ENCODE data around the gene USH2A. TPM values are rescaled to one million over a fixed set of nuclear protein-coding genes. Genes with fewer than 3 reads are reported as not detected.

USH2A gene
- total and polyA plus RNA-seq, 8 donors, result 0.03 to 0.28 (median 0.06) TPM

DNA sequence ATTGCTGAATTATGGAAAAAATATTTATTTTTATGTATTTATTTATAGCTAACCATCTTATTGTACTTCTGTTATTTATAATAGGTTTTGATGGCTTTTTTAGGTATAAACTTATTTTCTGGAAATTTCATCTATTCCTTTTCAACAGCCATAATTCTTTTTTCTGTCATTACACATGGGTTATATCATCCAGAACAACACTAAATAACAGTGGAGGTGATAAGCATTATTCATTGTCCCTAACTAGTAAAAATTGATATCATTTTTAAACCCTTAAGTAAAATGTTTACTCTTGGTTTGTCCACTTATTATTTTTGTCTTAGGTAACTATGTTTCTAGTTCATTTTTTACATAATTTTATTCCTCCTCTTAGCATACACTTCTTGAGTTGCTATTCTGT lies 309.1 kb downstream of the USH2A start:
- intact Hi-C loops (cut with DNase I), result no loop called here
- ATAC-seq, result no peak
- Histone ChIP-seq H3K9me3 (no peaks in the 10 kb centered on the region), H3K4me3 (no peak overlapping the region), H3K36me3 (no peaks in the 10 kb centered on the region), H3K27ac (no peak overlapping the region), H3K27me3 (peaks cover 0 to 5% (median 0%) of the 10 kb centered on the region in 4 donors), H3K4me1 (no peaks in the 10 kb centered on the region)
- no peak for FAIRE-seq
- TF ChIP-seq, protein P1, sequence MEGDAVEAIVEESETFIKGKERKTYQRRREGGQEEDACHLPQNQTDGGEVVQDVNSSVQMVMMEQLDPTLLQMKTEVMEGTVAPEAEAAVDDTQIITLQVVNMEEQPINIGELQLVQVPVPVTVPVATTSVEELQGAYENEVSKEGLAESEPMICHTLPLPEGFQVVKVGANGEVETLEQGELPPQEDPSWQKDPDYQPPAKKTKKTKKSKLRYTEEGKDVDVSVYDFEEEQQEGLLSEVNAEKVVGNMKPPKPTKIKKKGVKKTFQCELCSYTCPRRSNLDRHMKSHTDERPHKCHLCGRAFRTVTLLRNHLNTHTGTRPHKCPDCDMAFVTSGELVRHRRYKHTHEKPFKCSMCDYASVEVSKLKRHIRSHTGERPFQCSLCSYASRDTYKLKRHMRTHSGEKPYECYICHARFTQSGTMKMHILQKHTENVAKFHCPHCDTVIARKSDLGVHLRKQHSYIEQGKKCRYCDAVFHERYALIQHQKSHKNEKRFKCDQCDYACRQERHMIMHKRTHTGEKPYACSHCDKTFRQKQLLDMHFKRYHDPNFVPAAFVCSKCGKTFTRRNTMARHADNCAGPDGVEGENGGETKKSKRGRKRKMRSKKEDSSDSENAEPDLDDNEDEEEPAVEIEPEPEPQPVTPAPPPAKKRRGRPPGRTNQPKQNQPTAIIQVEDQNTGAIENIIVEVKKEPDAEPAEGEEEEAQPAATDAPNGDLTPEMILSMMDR (IDR thresholded peaks at IDR 0.05), result peak in 1 of 4 donors; percentile 4
- no peak for DNase-seq

DNA sequence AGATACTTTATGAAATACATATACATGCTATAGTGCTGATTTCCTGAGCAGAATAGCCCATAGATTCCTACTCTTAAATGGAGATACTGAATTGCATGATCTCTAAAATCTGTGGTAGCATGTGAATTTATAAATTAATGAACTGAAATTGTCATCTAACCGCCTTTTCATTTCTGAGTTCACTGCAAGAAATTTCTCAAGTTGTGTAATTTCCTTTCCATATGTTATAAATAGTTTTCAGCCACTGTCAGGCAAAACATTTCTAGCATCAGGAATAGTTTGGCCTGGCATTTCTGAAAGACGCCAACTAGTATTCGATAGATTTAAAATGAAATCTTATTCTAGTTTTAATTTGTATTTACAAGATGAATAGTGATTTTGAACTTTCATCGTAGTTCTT lies 310.1 kb downstream of the USH2A start:
- no peak for FAIRE-seq
- 76 to 86% methylated on average over 4 of the region's 4 CpGs for WGBS, 2 donors
- Histone ChIP-seq H3K27me3 (peaks cover 0 to 5% (median 0%) of the 10 kb centered on the region in 4 donors), H3K27ac (no peak overlapping the region), H3K4me3 (no peak overlapping the region), H3K36me3 (no peaks in the 10 kb centered on the region), H3K4me1 (no peaks in the 10 kb centered on the region), H3K9me3 (no peaks in the 10 kb centered on the region)
- TF ChIP-seq, protein P1 (IDR thresholded peaks at IDR 0.05), result no peak
- no peak for ATAC-seq
- intact Hi-C loops (cut with DNase I), result no loop called here
- no peak for DNase-seq

- H3K9me3 ChIP-seq, result peaks cover 0 to 3% (median 0%) of the 10 kb centered on the region in 4 donors
- TF ChIP-seq, protein P1 (IDR thresholded peaks at IDR 0.05), result no peak
- FAIRE-seq, result no peak
- no peaks in the 10 kb centered on the region for H3K36me3 ChIP-seq
- no peaks in the 10 kb centered on the region for H3K4me1 ChIP-seq
- no peak for ATAC-seq
- no peak for DNase-seq
- H3K4me3 ChIP-seq, result no peak overlapping the region
- 29 to 34% methylated on average over 2 of the region's 2 CpGs for WGBS, 2 donors
- intact Hi-C loops (cut with DNase I), result no loop called here
- H3K27me3 ChIP-seq, result peaks cover 0 to 6% (median 2%) of the 10 kb centered on the region in 4 donors
- no peak overlapping the region for H3K27ac ChIP-seq
Measured at GRCh38 chr1:216111842-216112241, 311.4 kb downstream of the USH2A start.

- H3K27ac ChIP-seq, result no peak overlapping the region
- H3K4me1 ChIP-seq, result no peaks in the 10 kb centered on the region
- no peaks in the 10 kb centered on the region for H3K27me3 ChIP-seq
- intact Hi-C loops (cut with DNase I), result no loop called here
- TF ChIP-seq, protein P1 (IDR thresholded peaks at IDR 0.05), result no peak
- no peaks in the 10 kb centered on the region for H3K9me3 ChIP-seq
- ATAC-seq (no peak), DNase-seq (peak in 1 of 6 donors; percentile 15), FAIRE-seq (no peak)
- H3K4me3 ChIP-seq, result no peak overlapping the region
- WGBS, 2 donors, result 59 to 66% methylated on average over 4 of the region's 4 CpGs
- no peaks in the 10 kb centered on the region for H3K36me3 ChIP-seq
Measured at GRCh38 chr1:216095400-216095799, 327.8 kb downstream of the USH2A start.

GRCh38 chr1:216090556-216090955 lies 332.7 kb downstream of the USH2A start:
- Histone ChIP-seq H3K4me1 (no peaks in the 10 kb centered on the region), H3K9me3 (no peaks in the 10 kb centered on the region), H3K36me3 (no peaks in the 10 kb centered on the region), H3K27me3 (no peaks in the 10 kb centered on the region), H3K27ac (no peak overlapping the region), H3K4me3 (no peak overlapping the region)
- TF ChIP-seq, protein P1 (IDR thresholded peaks at IDR 0.05), result no peak
- WGBS, 2 donors, result 68 to 81% methylated on average over 6 of the region's 6 CpGs
- FAIRE-seq (no peak), ATAC-seq (no peak), DNase-seq (no peak)
- intact Hi-C loops (cut with DNase I), result no loop called here

All from pancreas (tissue), 10 donors.